PC-9 (cell line): ENCODE data around the gene CBFA2T3. TPM values are rescaled to one million over a fixed set of nuclear protein-coding genes. Genes with fewer than 3 reads are reported as not detected.

Experiments used
- BruUV-seq: library from RNA; stranded (reverse); fragments of 400-500 nt; replicated peaks from 2 replicates; lab custom pipeline; 2021; lab: Mats Ljungman, UMichigan
- CTCF ChIA-PET: fragments of 300-600 bp; sonication (Branson Sonifier 250); formaldehyde crosslinking; loops from one replicate; lab custom pipeline; 2022; ENCODE audit warnings: antibody characterized with exemption; lab: Charles Lee
- POLR2A ChIA-PET: fragments of 300-600 bp; sonication (Branson Sonifier 250); formaldehyde crosslinking; loops from one replicate; lab custom pipeline; 2022; ENCODE audit warnings: antibody characterized with exemption; ENCODE audit not compliant: unreplicated experiment; lab: Charles Lee
- DNase-seq, 2 experiments: peaks; one replicate each; pipeline versions ENCODE4 v3.0.0 to v3.0.0-alpha.2; 2015 to 2022; ENCODE audit warnings: mixed read lengths in 1 of 2
- H2AFZ ChIP-seq: fragments of 200-600 bp; sonication (generic); 2 replicates; pipeline ENCODE4 v1.8.1; 2017; ENCODE audit warnings: antibody characterized with exemption
- H3F3A ChIP-seq: fragments of 200-600 bp; sonication (generic); 2 replicates; pipeline ENCODE4 v1.8.1; 2017; ENCODE audit warnings: antibody characterized with exemption, mild to moderate bottlenecking, low read depth; ENCODE audit not compliant: insufficient read depth
- H3K27ac ChIP-seq: fragments of 200-600 bp; sonication (generic); 2 replicates; pipeline ENCODE4 v1.6.1; 2016; ENCODE audit warnings: mixed run types
- H3K27me3 ChIP-seq: fragments of 200-600 bp; sonication (generic); 2 replicates; pipeline ENCODE4 v1.6.1; 2016; ENCODE audit warnings: low read depth, mixed run types; ENCODE audit not compliant: insufficient read depth
- H3K36me3 ChIP-seq: fragments of 200-600 bp; sonication (generic); 2 replicates; pipeline ENCODE4 v1.6.1; 2016; ENCODE audit warnings: low read depth, mixed run types
- H3K4me1 ChIP-seq: fragments of 200-600 bp; sonication (generic); replicated peaks from 2 replicates; pipeline ENCODE4 v1.6.1; 2016; ENCODE audit warnings: mixed run types; ENCODE audit not compliant: insufficient read depth
- H3K4me2 ChIP-seq: fragments of 200-600 bp; sonication (generic); 2 replicates; pipeline ENCODE4 v1.6.1; 2017; ENCODE audit warnings: mixed run types
- H3K4me3 ChIP-seq: fragments of 200-600 bp; sonication (generic); 2 replicates; pipeline ENCODE4 v1.6.1; 2016; ENCODE audit warnings: mixed run types
- H3K79me2 ChIP-seq: fragments of 200-600 bp; sonication (generic); 2 replicates; pipeline ENCODE4 v1.6.1; 2017; ENCODE audit warnings: low read depth, mixed run types
- H3K9me2 ChIP-seq: fragments of 200-600 bp; sonication (generic); 2 replicates; pipeline ENCODE4 v1.8.1; 2017; ENCODE audit warnings: mild to moderate bottlenecking; ENCODE audit not compliant: insufficient read depth
- H3K9me3 ChIP-seq: fragments of 200-600 bp; sonication (generic); 2 replicates; pipeline ENCODE4 v1.8.1; 2016; ENCODE audit warnings: low read depth; ENCODE audit not compliant: insufficient read depth
- H4K20me1 ChIP-seq: fragments of 200-600 bp; sonication (generic); 2 replicates; pipeline ENCODE4 v1.8.1; 2017; ENCODE audit not compliant: insufficient read depth
- EZH2 ChIP-seq: fragments of 200-600 bp; sonication (generic); IDR thresholded peaks from 2 replicates; pipeline ENCODE4 v1.8.0; 2017; ENCODE audit warnings: antibody characterized with exemption, low read depth
- intact Hi-C: fragments of 100-400 bp; cut with micrococcal nuclease; formaldehyde crosslinking; loops from one replicate; pipeline ENCODE4 v1.10.0; 2022; ENCODE audit not compliant: unreplicated experiment
- total RNA-seq: library from RNA; stranded (reverse); gene quantifications from 2 replicates; pipeline ENCODE4 v1.2.3, GENCODE V29; 2021
- TF ChIP-seq, protein P1 (sequence below): fragments of 200-600 bp; sonication (generic); conservative IDR thresholded peaks from 2 replicates; pipeline ENCODE4 v1.6.1; 2017; ENCODE audit warnings: mixed run types, antibody characterized with exemption, mild to moderate bottlenecking, moderate library complexity

Gene CBFA2T3
- total RNA-seq, 1 experiment from 2014 or later: 1.0 TPM

DNA sequence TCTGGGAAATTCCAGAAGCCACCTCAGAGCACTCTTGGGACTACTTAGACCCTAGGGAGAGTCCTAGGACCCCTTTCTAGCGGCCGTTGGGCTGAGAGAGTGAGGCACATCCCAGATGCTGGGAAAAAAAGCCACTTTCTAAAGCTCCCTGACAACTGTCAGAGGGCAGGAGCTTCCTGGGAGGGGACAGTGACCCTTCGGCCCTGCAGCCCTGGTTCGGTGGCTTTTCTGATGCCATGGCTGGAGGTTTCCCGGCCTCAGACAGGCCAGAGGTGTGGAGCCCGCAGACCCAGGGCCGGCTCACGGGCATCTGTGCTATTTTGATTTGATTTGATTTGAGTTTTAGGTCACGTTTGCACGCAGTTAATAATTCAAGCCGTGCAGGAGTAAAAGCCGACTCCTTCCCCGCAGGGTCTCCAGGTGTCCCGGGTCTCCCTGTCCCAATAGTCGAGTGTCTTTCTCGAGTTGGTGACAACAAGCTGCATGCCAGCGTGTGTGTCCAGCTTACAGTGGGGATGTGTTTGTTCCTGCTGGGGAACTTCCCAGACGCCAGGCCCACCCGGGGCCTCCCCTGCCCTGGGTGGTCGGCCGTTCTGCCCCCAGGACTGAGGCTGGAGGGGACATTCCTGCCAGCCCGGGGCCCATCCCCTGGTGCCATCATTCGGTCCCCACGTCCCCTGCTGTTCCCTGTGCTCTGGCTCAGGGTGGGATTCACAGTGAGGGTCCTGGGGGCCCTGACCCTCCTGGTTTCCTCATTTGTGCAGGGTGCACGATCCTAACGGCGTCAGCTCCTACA is 1.0 kb upstream of the CBFA2T3 start:
- TF ChIP-seq EZH2: no peak
- TF ChIP-seq, protein P1, sequence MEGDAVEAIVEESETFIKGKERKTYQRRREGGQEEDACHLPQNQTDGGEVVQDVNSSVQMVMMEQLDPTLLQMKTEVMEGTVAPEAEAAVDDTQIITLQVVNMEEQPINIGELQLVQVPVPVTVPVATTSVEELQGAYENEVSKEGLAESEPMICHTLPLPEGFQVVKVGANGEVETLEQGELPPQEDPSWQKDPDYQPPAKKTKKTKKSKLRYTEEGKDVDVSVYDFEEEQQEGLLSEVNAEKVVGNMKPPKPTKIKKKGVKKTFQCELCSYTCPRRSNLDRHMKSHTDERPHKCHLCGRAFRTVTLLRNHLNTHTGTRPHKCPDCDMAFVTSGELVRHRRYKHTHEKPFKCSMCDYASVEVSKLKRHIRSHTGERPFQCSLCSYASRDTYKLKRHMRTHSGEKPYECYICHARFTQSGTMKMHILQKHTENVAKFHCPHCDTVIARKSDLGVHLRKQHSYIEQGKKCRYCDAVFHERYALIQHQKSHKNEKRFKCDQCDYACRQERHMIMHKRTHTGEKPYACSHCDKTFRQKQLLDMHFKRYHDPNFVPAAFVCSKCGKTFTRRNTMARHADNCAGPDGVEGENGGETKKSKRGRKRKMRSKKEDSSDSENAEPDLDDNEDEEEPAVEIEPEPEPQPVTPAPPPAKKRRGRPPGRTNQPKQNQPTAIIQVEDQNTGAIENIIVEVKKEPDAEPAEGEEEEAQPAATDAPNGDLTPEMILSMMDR: no peak
- no peak for DNase-seq
- ChIA-PET CTCF (no interaction called here), POLR2A (no interaction called here)
- Histone ChIP-seq H3K36me3 (no peaks in the 10 kb centered on the region), H3K4me3 (no peak overlapping the region), H4K20me1 (no peaks in the 10 kb centered on the region), H3K27me3 (peaks cover 64% of the 10 kb centered on the region), H3K9me2 (no peaks in the 10 kb centered on the region), H2AFZ (no peak overlapping the region), H3K9me3 (no peaks in the 10 kb centered on the region), H3F3A (no peaks in the 10 kb centered on the region), H3K4me1 (no peaks in the 10 kb centered on the region), H3K4me2 (no peak overlapping the region), H3K79me2 (no peaks in the 10 kb centered on the region), H3K27ac (no peak overlapping the region)
- intact Hi-C loops: no loop called here
- BruUV-seq: no TSS peak

DNA sequence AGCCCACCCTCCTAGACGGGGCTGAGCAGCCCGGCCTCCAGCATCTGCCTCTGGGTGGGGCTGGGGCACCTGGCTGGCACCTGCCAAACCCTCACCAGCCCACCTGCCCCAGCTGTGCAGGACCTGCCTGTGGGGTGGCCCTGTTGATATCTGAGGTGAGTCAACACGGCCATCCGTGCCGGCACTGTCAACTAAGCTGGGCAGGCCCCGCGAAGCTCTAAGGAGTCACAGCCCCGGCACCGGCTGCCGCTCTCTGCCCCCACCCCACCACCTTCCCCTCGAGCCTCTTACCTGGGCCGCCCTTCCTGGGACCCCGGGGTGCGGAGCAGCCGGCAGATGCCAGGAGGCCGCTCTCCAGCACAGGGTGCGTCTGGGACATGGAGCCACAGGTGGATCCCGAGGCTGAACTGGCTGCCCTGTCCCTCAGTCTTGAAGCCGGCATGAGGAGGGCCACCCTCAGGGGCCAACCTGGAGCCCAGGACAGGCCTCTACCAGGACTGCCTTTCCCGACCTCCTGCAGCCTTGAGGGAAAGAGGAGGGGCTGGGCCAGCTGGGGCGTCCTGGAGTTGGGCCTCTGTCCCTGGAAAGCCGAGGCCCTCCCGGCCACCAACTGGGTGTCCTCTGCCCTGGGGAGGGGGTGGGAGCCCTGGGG is 515 bp downstream of the CBFA2T3 start:
- no peak overlapping the region for H3K27ac ChIP-seq
- BruUV-seq: no TSS peak
- no peak overlapping the region for H2AFZ ChIP-seq
- TF ChIP-seq, protein P1: no peak
- TF ChIP-seq EZH2: no peak
- ChIA-PET CTCF (no interaction called here), POLR2A (no interaction called here)
- H3K4me2 ChIP-seq: no peak overlapping the region
- H3K79me2 ChIP-seq: no peaks in the 10 kb centered on the region
- H3F3A ChIP-seq: no peaks in the 10 kb centered on the region
- no peaks in the 10 kb centered on the region for H3K4me1 ChIP-seq
- H3K9me2 ChIP-seq: no peaks in the 10 kb centered on the region
- no peaks in the 10 kb centered on the region for H3K36me3 ChIP-seq
- H3K4me3 ChIP-seq: no peak overlapping the region
- peaks cover 65% of the 10 kb centered on the region for H3K27me3 ChIP-seq
- intact Hi-C loops: no loop called here
- no peaks in the 10 kb centered on the region for H3K9me3 ChIP-seq
- no peak for DNase-seq
- H4K20me1 ChIP-seq: no peaks in the 10 kb centered on the region

DNA sequence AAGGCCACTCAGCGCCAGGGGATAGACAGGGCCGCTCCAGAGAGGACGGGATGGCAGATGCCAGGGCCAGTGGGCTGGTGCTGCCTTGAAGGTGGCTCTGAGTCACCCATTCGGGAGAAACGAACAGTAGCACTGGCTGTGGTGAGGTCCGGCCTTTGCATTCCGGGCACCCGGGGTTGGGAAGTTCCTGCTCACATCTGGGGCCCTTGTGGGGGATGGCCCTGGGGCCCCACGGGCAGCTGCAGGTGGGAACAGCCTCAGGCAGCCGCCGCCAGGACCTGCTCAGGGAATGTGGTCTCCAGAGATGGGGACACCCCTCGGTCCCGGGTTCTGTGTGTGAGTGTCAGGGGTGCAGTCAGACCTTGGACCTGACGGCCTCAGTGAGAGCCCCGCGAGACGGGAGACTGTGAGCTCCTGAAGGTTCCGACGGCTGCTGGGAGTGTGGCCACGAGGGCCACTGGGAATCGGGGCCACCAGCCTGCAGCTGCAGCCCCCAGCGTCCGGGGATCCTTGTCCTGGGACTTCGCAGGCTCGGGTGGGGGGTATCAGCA is 1.4 kb downstream of the CBFA2T3 start:
- TF ChIP-seq, protein P1: no peak
- no peak for TF ChIP-seq EZH2
- CTCF ChIA-PET: no interaction called here
- no peaks in the 10 kb centered on the region for H3K36me3 ChIP-seq
- H3K4me2 ChIP-seq: no peak overlapping the region
- no TSS peak for BruUV-seq
- H3K79me2 ChIP-seq: no peaks in the 10 kb centered on the region
- H3K9me2 ChIP-seq: no peaks in the 10 kb centered on the region
- no peaks in the 10 kb centered on the region for H3K9me3 ChIP-seq
- H3K27ac ChIP-seq: no peak overlapping the region
- no peaks in the 10 kb centered on the region for H4K20me1 ChIP-seq
- intact Hi-C loops: no loop called here
- H2AFZ ChIP-seq: no peak overlapping the region
- POLR2A ChIA-PET: no interaction called here
- peaks cover 69% of the 10 kb centered on the region for H3K27me3 ChIP-seq
- DNase-seq: no peak
- H3K4me3 ChIP-seq: no peak overlapping the region
- no peaks in the 10 kb centered on the region for H3F3A ChIP-seq
- no peaks in the 10 kb centered on the region for H3K4me1 ChIP-seq
